Fibroblast of lung (primary cell): ENCODE results near the gene GOLGA3.

Experiments
- CTCF ChIP-seq, 2 donors: IDR thresholded peaks in 1 of 2; conservative IDR thresholded peaks in 1 of 2; 1 replicate in 1 of 2; 2 replicates in 1 of 2; pipeline ENCODE4 v1.5.1; 2011 to 2012; ENCODE audit warnings: low read length in 2 of 2, control low read depth in 1 of 2, inconsistent platforms in 1 of 2, low read depth in 1 of 2, mild to moderate bottlenecking in 1 of 2
- EZH2 ChIP-seq: IDR thresholded peaks from 2 replicates; pipeline ENCODE4 v1.5.1; 2012; ENCODE audit warnings: low read length, control low read depth, mild to moderate bottlenecking; ENCODE audit errors: missing control alignments

DNA sequence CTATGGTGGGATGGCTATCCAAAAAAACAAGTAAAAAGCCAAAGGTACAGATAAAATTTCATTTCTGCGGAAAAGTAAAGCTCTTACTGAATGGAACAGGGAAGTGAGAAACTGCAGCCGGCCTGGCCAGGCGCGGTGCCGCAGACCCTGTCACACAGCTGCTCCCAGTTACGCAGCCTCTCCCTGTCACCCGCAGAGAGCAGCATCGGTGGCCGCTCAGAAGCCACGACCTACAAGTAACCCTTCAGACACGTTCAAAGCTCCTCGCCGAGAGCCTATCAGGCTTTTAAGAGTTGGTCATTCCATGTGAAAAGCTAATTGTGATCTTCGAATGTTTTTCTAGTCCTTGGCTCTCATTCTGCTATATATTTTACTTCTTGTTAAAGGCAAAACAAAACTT, 56.1 kb downstream of the GOLGA3 start:
- TF ChIP-seq CTCF (conservative IDR thresholded peaks at IDR 0.05 in 1 of 2, IDR thresholded peaks at IDR 0.05 in 1 of 2; ENCODE audit: low read depth in 1 of 2, low read length in 2 of 2) = no peak
- TF ChIP-seq EZH2 = no peak
